H1 (cell line): ENCODE results near the gene IL31. TPM values are rescaled to one million over a fixed set of nuclear protein-coding genes. Genes with fewer than 3 reads are reported as not detected.

Experiments used
- ASH2L ChIP-seq: fragments of 200-600, 300-600 bp; sonication (generic); IDR thresholded peaks from one replicate; pipeline ENCODE4 v1.7.1; 2017; ENCODE audit warnings: low read length
- BACH1 ChIP-seq: IDR thresholded peaks from 2 replicates; pipeline ENCODE4 v1.6.1; 2012; ENCODE audit warnings: low read length, improper control_type of control experiment
- SP1 ChIP-seq: IDR thresholded peaks from 2 replicates; pipeline ENCODE4 v1.6.1; 2011; ENCODE audit warnings: low read depth, low read length
- polyA plus RNA-seq, 7 experiments: library from polyadenylated mRNA; depleted of rRNA in 3 of 7; stranded (reverse) in 5 of 7; unstranded in 2 of 7; fragments of >200 nt in 5 of 7; fragments of 200-250 nt in 2 of 7; gene quantifications; 1 replicate in 5 of 7; 2 replicates in 1 of 7; 4 replicates in 1 of 7; pipeline versions ENCODE4 v1.2.1 to v1.2.3, GENCODE V29; 2011 to 2013; ENCODE audit warnings: missing spikeins in 2 of 7, mixed read lengths in 2 of 7
- total RNA-seq: library from RNA; stranded (reverse); fragmentation: NEBNext Ultra II Directional; extraction: Animal tissue kit (Norgen Biotek cat#: 25700); gene quantifications from 2 replicates; pipeline ENCODE4 v1.2.1, GENCODE V29; 2021

The IL31 gene
- total and polyA plus RNA-seq, 2 of the 8 experiments (the other 6 are each of a cell fraction or from before 2014, with no cell fraction given): not detected

DNA sequence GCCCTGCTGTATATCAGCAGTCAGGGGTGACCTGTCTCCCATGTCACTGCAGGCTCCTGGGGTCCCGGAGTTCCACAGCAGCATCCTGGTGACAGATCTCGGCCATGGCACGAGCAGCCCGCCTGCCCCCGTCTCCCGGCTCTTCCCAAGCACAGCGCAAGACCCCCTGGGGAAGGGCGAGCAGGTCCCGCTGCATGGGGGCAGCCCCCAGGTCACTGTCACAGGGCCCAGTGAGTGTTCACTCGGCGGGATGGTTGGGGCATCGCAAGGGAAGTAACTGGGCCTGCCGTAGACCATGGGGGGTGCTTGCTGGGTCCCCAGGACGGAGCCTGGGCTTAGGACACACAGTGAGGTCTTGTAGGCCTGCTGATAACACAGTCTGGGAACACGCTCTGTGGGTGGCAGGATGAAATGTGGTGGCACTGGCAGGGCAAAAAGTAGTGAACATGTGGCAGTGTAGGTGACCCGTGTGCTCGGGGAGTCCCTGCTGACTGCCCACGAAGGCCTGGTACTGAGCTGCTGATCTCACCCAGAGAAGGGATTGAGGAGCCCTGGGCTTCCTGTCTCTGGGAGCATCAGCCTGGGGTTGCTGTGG, 38.5 kb downstream of the IL31 start (continued):
- TF ChIP-seq SP1 (no peak), ASH2L (no peak), BACH1 (no peak)
